ENCODE measurements around the gene GABRA4. TPM values are rescaled to one million over a fixed set of nuclear protein-coding genes. Genes with fewer than 3 reads are reported as not detected.

The GABRA4 gene
- total RNA-seq (2014; rRNA removed; shearing (Covaris generic)) (not detected in 2 replicates), total RNA-seq (2022) (not detected in 2 replicates), Bru-seq, nascent RNA (not detected), BruChase-seq, experiment 1, labeled RNA remaining after a 6-hour chase (not detected), BruChase-seq, experiment 2, labeled RNA remaining after a 2-hour chase (not detected)
- long read RNA-seq = 0 reads

DNA sequence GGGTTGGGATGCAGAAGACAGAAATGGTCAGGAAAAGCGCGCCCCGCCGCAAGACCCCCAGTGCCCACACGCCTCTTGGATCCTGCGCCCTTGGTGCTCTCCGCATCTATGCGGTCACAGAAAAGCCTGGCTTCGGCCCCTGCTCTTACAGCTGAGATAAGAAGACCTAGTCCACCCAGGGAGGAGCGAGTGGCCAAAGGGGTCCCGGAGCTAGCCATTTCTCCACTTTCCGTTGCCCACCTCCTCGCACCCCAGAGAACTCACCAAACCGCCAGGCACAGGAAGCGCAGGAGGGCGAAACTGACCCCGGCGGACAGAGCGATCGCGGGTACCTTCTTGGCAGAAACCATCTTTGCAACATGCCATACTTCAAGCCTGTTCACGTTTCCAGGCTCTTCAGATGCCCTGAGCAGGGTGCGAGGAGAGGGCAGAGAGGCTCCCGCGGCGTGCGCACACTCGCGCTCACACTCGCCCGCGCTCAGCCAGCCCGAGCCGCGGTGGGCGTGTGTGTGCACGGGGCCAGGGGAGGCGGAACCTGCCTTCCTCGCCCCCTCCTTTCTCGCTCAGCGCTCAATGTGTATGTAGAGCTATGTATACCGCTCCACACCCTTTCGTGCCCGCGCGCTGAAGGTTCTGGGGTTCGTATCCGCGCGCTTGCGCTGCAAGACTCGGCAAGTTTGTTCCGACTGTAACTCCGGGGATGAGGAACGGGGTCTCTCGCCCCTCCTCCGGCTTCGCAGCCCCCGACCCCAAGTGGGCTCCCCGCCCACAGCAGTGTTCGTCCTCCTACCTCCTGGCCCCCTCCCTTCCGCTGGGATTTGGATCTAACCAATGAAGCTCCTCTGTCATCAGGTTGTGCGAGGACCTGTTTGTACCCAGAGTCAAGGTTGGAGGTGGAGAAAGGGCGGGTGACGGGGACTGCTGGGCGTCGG, at the start of gene GABRA4:
GABRA4 (minus strand) TSS at position 507 of the 932 bp plus-strand sequence; CDS start at position 350, 157 bp downstream.
- no peaks in the 10 kb centered on the region for H3K79me2 ChIP-seq (ENCODE audit: insufficient read depth, low read depth, low read length)
- no peak within 1 kb of the TSS for H2AFZ ChIP-seq (ENCODE audit: low read length)
- intact Hi-C loops (cut with micrococcal nuclease; ENCODE audit: unreplicated experiment) = no loop called here
- CTCF ChIA-PET (ENCODE audit: unreplicated experiment) = no interaction called here
- no peaks in the 10 kb centered on the region for H3K9me2 ChIP-seq (ENCODE audit: insufficient read depth, low read length)
- no peak for TF ChIP-seq EZH2phosphoT487 (IDR thresholded peaks at IDR 0.05; ENCODE audit: borderline replicate concordance, low read depth, low read length)
- TF ChIP-seq, protein P1, sequence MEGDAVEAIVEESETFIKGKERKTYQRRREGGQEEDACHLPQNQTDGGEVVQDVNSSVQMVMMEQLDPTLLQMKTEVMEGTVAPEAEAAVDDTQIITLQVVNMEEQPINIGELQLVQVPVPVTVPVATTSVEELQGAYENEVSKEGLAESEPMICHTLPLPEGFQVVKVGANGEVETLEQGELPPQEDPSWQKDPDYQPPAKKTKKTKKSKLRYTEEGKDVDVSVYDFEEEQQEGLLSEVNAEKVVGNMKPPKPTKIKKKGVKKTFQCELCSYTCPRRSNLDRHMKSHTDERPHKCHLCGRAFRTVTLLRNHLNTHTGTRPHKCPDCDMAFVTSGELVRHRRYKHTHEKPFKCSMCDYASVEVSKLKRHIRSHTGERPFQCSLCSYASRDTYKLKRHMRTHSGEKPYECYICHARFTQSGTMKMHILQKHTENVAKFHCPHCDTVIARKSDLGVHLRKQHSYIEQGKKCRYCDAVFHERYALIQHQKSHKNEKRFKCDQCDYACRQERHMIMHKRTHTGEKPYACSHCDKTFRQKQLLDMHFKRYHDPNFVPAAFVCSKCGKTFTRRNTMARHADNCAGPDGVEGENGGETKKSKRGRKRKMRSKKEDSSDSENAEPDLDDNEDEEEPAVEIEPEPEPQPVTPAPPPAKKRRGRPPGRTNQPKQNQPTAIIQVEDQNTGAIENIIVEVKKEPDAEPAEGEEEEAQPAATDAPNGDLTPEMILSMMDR (conservative IDR thresholded peaks at IDR 0.05; ENCODE audit: low read length) = no peak
- H3K27ac ChIP-seq (ENCODE audit: low read depth, low read length, poor library complexity, severe bottlenecking) = no peak within 1 kb of the TSS
- H3K36me3 ChIP-seq (ENCODE audit: insufficient read depth, low read length) = no peaks in the 10 kb centered on the region
- no peaks in the 10 kb centered on the region for H3K4me1 ChIP-seq (ENCODE audit: insufficient read depth, low read length, poor library complexity, severe bottlenecking)
- no peaks in the 10 kb centered on the region for H4K20me1 ChIP-seq (ENCODE audit: insufficient read depth, low read length)
- POLR2A ChIA-PET = interaction anchor here (0.7 kb wide), 1 partner anchor 375 kb away, joined by 3 read pairs; no protein-coding TSS in a partner anchor
- BruUV-seq (replicated peaks) = no TSS peak
- H3K4me2 ChIP-seq (ENCODE audit: low read length) = no peak within 1 kb of the TSS
- no peaks in the 10 kb centered on the region for H3K9me3 ChIP-seq (ENCODE audit: low read length)
- no peak for DNase-seq (ENCODE audit: low spot score)
- no peak within 1 kb of the TSS for H3K4me3 ChIP-seq (ENCODE audit: low read depth, low read length, poor library complexity, severe bottlenecking)

DNA sequence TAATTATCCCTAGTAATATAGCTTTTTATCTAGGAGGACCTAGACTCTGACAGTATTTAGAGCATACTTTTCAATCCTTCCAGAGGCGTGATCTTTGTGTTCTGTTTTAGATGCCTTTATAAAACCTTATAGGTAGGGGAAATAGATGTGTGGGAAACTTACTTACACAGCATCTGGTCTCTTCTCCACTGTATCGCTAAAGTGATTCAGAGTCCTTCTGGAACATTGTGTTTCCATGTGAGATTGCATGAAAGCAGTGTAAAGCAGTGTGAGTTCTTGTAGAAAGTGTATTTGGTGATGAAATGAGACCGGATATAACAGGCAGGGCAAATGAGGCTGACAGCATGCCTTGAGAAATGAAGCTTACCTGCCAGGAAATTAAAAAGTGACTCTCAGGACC, 47.4 kb upstream of the GABRA4 start:
- no TSS peak for BruUV-seq (replicated peaks)
- no peaks in the 10 kb centered on the region for H3K79me2 ChIP-seq (ENCODE audit: insufficient read depth, low read depth, low read length)
- no peak overlapping the region for H2AFZ ChIP-seq (ENCODE audit: low read length)
- TF ChIP-seq, protein P1 (conservative IDR thresholded peaks at IDR 0.05; ENCODE audit: low read length) = no peak
- TF ChIP-seq EZH2phosphoT487 (IDR thresholded peaks at IDR 0.05; ENCODE audit: borderline replicate concordance, low read depth, low read length) = no peak
- ChIA-PET POLR2A (no interaction called here), CTCF (ENCODE audit: unreplicated experiment) (no interaction called here)
- H3K9me3 ChIP-seq (ENCODE audit: low read length) = no peaks in the 10 kb centered on the region
- DNase-seq (ENCODE audit: low spot score) = no peak
- H3K4me2 ChIP-seq (ENCODE audit: low read length) = no peak overlapping the region
- H4K20me1 ChIP-seq (ENCODE audit: insufficient read depth, low read length) = no peaks in the 10 kb centered on the region
- intact Hi-C loops (cut with micrococcal nuclease; ENCODE audit: unreplicated experiment) = no loop called here
- no peak overlapping the region for H3K27ac ChIP-seq (ENCODE audit: low read depth, low read length, poor library complexity, severe bottlenecking)
- no peaks in the 10 kb centered on the region for H3K36me3 ChIP-seq (ENCODE audit: insufficient read depth, low read length)
- H3K4me1 ChIP-seq (ENCODE audit: insufficient read depth, low read length, poor library complexity, severe bottlenecking) = no peaks in the 10 kb centered on the region
- no peaks in the 10 kb centered on the region for H3K9me2 ChIP-seq (ENCODE audit: insufficient read depth, low read length)
- no peak overlapping the region for H3K4me3 ChIP-seq (ENCODE audit: low read depth, low read length, poor library complexity, severe bottlenecking)

Data from OCI-LY7 (cell line).